ENCODE measurements around the gene SLC1A2.

GRCh38 chr11:35287344-35287890 lies 131.9 kb downstream of the SLC1A2 start:
- TF ChIP-seq CTCF (IDR thresholded peaks at IDR 0.05) (no peak), EZH2 (IDR thresholded peaks at IDR 0.05) (no peak), EZH2phosphoT487 (IDR thresholded peaks at IDR 0.05) (no peak)

Measured in neural progenitor cell (in vitro differentiated cells).